ENCODE measurements around the gene LGI1.
A peak's percentile ranks its signal among the peaks of the same experiment; 100 is the strongest.

Gene LGI1

DNA sequence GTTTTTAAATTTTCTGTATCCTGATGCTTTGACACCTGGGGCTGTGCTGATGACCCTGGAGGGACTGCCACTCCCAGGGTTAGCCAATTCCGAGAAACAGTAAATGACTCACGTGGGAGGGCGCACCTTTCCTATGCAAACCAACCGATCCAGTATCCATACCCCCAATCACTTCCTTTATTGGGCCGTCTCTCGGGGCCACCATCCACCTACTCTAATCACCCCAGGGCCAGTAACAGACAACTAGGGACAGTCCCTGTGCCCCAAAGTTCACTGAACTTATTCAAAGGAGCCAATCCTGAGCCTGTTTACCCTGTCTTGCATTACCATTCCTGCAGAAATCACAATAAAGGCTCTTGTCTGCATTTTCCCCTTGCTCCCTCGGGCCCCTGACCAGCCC, 6.6 kb upstream of the LGI1 start:
- no peaks in the 10 kb centered on the region for H3K79me2 ChIP-seq (ENCODE audit: insufficient read depth, low read depth)
- H3K4me3 ChIP-seq (IDR thresholded peaks at IDR 0.05; ENCODE audit: insufficient read depth, low read depth, low read length) = no peak overlapping the region
- H3K27me3 ChIP-seq (ENCODE audit: insufficient read depth, low read depth) = no peaks in the 10 kb centered on the region
- H3K27ac ChIP-seq = no peak overlapping the region
- H3K36me3 ChIP-seq (ENCODE audit: insufficient read depth) = no peaks in the 10 kb centered on the region
- H3K4me1 ChIP-seq (ENCODE audit: low read depth, poor library complexity, severe bottlenecking) = no peaks in the 10 kb centered on the region
- no peak overlapping the region for H2AFZ ChIP-seq (ENCODE audit: low read depth)
- no peaks in the 10 kb centered on the region for H4K20me1 ChIP-seq (ENCODE audit: insufficient read depth)
- no peak overlapping the region for H3K9ac ChIP-seq
- TF ChIP-seq, protein P1, sequence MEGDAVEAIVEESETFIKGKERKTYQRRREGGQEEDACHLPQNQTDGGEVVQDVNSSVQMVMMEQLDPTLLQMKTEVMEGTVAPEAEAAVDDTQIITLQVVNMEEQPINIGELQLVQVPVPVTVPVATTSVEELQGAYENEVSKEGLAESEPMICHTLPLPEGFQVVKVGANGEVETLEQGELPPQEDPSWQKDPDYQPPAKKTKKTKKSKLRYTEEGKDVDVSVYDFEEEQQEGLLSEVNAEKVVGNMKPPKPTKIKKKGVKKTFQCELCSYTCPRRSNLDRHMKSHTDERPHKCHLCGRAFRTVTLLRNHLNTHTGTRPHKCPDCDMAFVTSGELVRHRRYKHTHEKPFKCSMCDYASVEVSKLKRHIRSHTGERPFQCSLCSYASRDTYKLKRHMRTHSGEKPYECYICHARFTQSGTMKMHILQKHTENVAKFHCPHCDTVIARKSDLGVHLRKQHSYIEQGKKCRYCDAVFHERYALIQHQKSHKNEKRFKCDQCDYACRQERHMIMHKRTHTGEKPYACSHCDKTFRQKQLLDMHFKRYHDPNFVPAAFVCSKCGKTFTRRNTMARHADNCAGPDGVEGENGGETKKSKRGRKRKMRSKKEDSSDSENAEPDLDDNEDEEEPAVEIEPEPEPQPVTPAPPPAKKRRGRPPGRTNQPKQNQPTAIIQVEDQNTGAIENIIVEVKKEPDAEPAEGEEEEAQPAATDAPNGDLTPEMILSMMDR (conservative IDR thresholded peaks at IDR 0.05; ENCODE audit: low read depth, low read length) = no peak
- no peak overlapping the region for H3K4me2 ChIP-seq

DNA sequence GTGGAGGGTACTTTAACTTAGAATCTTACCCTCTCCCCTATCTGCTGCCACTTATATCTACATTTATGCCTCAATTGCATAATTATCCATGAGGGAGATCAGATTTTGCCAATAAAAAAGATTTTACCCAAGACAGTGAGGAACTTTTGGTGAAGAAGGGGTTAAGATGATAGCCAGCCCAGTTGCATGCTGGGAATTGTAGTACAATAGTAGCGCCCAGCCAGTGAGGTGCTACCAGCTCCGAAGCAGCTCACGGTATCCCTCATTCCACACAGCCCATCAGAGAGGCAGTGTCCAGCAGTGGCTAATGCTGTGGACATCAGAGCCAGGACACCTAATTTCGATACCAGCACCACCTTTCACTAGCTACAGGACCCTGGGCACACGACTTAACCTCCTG, 5.9 kb upstream of the LGI1 start:
- Histone ChIP-seq H3K4me3 (IDR thresholded peaks at IDR 0.05; ENCODE audit: insufficient read depth, low read depth, low read length) (no peak overlapping the region), H3K27ac (no peak overlapping the region), H3K9ac (no peak overlapping the region), H3K4me1 (ENCODE audit: low read depth, poor library complexity, severe bottlenecking) (no peaks in the 10 kb centered on the region), H2AFZ (ENCODE audit: low read depth) (peak overlapping the region; percentile 15; the same call in 1 of the 2 replicates), H3K27me3 (ENCODE audit: insufficient read depth, low read depth) (no peaks in the 10 kb centered on the region), H4K20me1 (ENCODE audit: insufficient read depth) (no peaks in the 10 kb centered on the region), H3K79me2 (ENCODE audit: insufficient read depth, low read depth) (no peaks in the 10 kb centered on the region), H3K4me2 (no peak overlapping the region), H3K36me3 (ENCODE audit: insufficient read depth) (no peaks in the 10 kb centered on the region)
- TF ChIP-seq, protein P1 (conservative IDR thresholded peaks at IDR 0.05; ENCODE audit: low read depth, low read length) = no peak

DNA sequence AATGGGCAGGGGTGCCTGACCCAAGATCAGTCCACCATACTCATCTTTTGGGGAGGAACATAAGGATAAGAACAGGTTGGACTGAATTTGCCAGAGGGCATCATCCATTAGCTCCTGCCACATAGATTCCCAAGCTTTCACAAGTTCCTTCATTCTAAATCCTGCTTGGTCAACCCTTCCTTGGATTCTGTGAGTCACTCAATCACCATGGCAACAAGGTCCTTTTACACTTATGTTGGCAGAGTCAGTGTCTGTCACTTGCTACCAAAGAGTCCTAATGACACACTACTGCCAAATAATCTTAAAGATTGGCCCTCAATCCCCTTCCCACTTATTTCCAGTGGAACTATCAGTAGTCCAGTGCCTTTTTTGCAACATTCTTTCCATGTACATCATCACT, 5.0 kb upstream of the LGI1 start:
- TF ChIP-seq, protein P1 (conservative IDR thresholded peaks at IDR 0.05; ENCODE audit: low read depth, low read length) = no peak
- H3K4me3 ChIP-seq (IDR thresholded peaks at IDR 0.05; ENCODE audit: insufficient read depth, low read depth, low read length) = no peak overlapping the region
- no peaks in the 10 kb centered on the region for H3K27me3 ChIP-seq (ENCODE audit: insufficient read depth, low read depth)
- no peak overlapping the region for H3K4me2 ChIP-seq
- H3K27ac ChIP-seq = no peak overlapping the region
- H3K79me2 ChIP-seq (ENCODE audit: insufficient read depth, low read depth) = no peaks in the 10 kb centered on the region
- no peaks in the 10 kb centered on the region for H4K20me1 ChIP-seq (ENCODE audit: insufficient read depth)
- H3K36me3 ChIP-seq (ENCODE audit: insufficient read depth) = no peaks in the 10 kb centered on the region
- no peak overlapping the region for H2AFZ ChIP-seq (ENCODE audit: low read depth)
- H3K9ac ChIP-seq = no peak overlapping the region
- no peaks in the 10 kb centered on the region for H3K4me1 ChIP-seq (ENCODE audit: low read depth, poor library complexity, severe bottlenecking)

DNA sequence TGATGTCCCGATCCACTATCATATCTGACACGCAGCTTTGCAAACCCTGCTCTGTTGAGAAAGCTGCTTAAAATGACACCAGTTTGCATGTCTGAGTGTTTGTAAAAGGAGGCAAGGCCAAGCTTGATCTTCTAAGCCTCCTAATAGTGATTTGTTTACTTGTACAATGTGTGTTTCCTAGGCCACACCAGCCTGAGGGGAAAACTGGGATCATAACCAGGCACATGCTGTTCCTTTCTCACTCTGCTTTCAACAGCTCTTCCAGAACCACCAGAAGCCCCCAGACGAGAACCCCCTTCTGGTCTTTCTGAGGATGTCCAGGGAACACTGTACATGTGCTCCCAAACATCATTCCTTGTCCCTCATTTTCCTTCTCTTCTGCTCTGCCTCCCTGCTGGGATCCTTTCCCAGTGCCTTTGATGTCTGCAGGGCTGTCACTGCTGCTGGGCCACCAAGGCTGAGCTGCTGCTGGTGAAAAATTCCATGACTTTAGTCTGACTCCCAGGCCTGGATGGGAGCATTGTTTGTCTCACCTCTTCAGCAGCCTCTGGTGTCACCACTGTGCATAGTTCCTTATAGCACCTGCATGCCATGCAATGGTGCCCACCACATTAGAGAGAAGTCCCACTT, 4.0 kb upstream of the LGI1 start:
- no peaks in the 10 kb centered on the region for H4K20me1 ChIP-seq (ENCODE audit: insufficient read depth)
- TF ChIP-seq, protein P1 (conservative IDR thresholded peaks at IDR 0.05; ENCODE audit: low read depth, low read length) = no peak
- H3K9ac ChIP-seq = no peak overlapping the region
- no peaks in the 10 kb centered on the region for H3K27me3 ChIP-seq (ENCODE audit: insufficient read depth, low read depth)
- H3K4me2 ChIP-seq = no peak overlapping the region
- no peaks in the 10 kb centered on the region for H3K4me1 ChIP-seq (ENCODE audit: low read depth, poor library complexity, severe bottlenecking)
- no peaks in the 10 kb centered on the region for H3K36me3 ChIP-seq (ENCODE audit: insufficient read depth)
- no peak overlapping the region for H3K4me3 ChIP-seq (IDR thresholded peaks at IDR 0.05; ENCODE audit: insufficient read depth, low read depth, low read length)
- no peak overlapping the region for H2AFZ ChIP-seq (ENCODE audit: low read depth)
- no peaks in the 10 kb centered on the region for H3K79me2 ChIP-seq (ENCODE audit: insufficient read depth, low read depth)
- H3K27ac ChIP-seq = no peak overlapping the region
